Astrocyte (in vitro differentiated cells and primary cell): ENCODE measurements around the gene FBLN2.

Source experiments
- EZH2 ChIP-seq: IDR thresholded peaks from 2 replicates; pipeline ENCODE4 v1.6.1; 2012; ENCODE audit warnings: mild to moderate bottlenecking, low read length, inconsistent platforms; ENCODE audit not compliant: insufficient read depth
- TF ChIP-seq, protein P1 (sequence below): IDR thresholded peaks from 2 replicates; pipeline ENCODE4 v1.5.1; 2011; ENCODE audit warnings: low read depth, mild to moderate bottlenecking, inconsistent platforms, low read length, moderate library complexity; ENCODE audit not compliant: insufficient read depth

DNA sequence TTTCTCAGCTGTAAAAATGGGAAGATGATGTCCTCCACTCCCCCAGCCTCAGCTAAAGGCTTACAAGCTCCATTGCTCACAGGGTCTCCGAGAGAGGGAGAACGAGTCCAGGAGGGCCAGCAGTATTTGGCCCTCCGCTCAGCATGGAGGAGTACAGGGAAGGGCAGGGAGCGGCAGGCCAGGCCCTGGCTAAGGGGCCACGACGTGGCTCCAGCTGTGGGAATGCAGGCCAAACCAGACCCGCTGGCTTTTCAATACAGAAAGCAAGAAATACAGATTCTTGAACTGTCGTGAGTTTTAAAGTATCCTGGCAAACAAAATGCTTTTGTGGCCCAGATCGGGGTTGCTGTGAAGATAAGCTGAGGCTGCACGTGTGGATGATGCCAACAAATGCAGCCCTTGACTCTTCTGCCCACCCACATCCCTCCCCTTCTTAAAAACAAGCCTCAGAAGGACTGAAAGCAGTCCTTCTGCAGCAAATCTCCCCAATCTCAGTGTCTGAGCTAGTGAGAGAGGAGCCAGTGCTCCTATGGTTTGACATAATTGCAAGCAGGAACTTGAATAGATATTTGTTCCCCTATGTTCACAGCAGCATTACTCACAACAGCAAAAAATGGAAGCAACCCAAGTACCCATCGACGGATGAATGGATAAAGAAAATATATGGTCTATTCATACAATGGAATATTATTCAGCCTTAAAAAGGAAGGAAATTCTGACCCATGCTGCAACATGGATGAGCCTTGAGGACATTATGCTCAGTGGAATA lies 18.5 kb upstream of the FBLN2 start:
- TF ChIP-seq, protein P1, sequence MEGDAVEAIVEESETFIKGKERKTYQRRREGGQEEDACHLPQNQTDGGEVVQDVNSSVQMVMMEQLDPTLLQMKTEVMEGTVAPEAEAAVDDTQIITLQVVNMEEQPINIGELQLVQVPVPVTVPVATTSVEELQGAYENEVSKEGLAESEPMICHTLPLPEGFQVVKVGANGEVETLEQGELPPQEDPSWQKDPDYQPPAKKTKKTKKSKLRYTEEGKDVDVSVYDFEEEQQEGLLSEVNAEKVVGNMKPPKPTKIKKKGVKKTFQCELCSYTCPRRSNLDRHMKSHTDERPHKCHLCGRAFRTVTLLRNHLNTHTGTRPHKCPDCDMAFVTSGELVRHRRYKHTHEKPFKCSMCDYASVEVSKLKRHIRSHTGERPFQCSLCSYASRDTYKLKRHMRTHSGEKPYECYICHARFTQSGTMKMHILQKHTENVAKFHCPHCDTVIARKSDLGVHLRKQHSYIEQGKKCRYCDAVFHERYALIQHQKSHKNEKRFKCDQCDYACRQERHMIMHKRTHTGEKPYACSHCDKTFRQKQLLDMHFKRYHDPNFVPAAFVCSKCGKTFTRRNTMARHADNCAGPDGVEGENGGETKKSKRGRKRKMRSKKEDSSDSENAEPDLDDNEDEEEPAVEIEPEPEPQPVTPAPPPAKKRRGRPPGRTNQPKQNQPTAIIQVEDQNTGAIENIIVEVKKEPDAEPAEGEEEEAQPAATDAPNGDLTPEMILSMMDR = no peak
- TF ChIP-seq EZH2 = no peak
